ENCODE measurements around the gene ZFYVE19. TPM values are rescaled to one million over a fixed set of nuclear protein-coding genes. Genes with fewer than 3 reads are reported as not detected.

ZFYVE19 gene
- total and polyA plus RNA-seq, 2 of the 13 experiments (the other 11 are each of a cell fraction or from before 2014, with no cell fraction given), result 23.3 to 44.0 TPM

- TF ChIP-seq ZNF101 (CRISPR knock-in tag; IDR thresholded peaks at IDR 0.05; ENCODE audit: borderline replicate concordance, low read depth), result no peak
- no peak for TF ChIP-seq DMAP1 (CRISPR knock-in tag; IDR thresholded peaks at IDR 0.05)
- TF ChIP-seq ZNF496 (CRISPR knock-in tag; IDR thresholded peaks at IDR 0.05; ENCODE audit: insufficient replicate concordance), result no peak
- TF ChIP-seq MATR3 (CRISPR knock-in tag; IDR thresholded peaks at IDR 0.05), result no peak
- TF ChIP-seq ZNF570 (CRISPR knock-in tag; IDR thresholded peaks at IDR 0.05; ENCODE audit: borderline replicate concordance), result no peak
- no peak for TF ChIP-seq ZNF44 (CRISPR knock-in tag; IDR thresholded peaks at IDR 0.05)
- TF ChIP-seq ZBTB10 (CRISPR knock-in tag; IDR thresholded peaks at IDR 0.05; ENCODE audit: borderline replicate concordance), result no peak
- no peak for TF ChIP-seq NCOA1 (CRISPR knock-in tag; IDR thresholded peaks at IDR 0.05)
- TF ChIP-seq EEA1 (CRISPR knock-in tag; IDR thresholded peaks at IDR 0.05; ENCODE audit: borderline replicate concordance), result no peak
- no peak for TF ChIP-seq NFE2L1 (CRISPR knock-in tag; IDR thresholded peaks at IDR 0.05; ENCODE audit: borderline replicate concordance)
- no peak for TF ChIP-seq KDM5B (CRISPR knock-in tag; IDR thresholded peaks at IDR 0.05; ENCODE audit: borderline replicate concordance)
- no peak for TF ChIP-seq ZFP82 (CRISPR knock-in tag; IDR thresholded peaks at IDR 0.05; ENCODE audit: borderline replicate concordance)
- TF ChIP-seq ZBTB1 (CRISPR knock-in tag; IDR thresholded peaks at IDR 0.05; ENCODE audit: borderline replicate concordance), result no peak
- TF ChIP-seq PREB (CRISPR knock-in tag; IDR thresholded peaks at IDR 0.05), result no peak
- TF ChIP-seq ZNF639 (CRISPR knock-in tag; conservative IDR thresholded peaks at IDR 0.05), result no peak
- no peak for TF ChIP-seq HOXA7 (CRISPR knock-in tag; IDR thresholded peaks at IDR 0.05)
- TF ChIP-seq ZNF251 (CRISPR knock-in tag; IDR thresholded peaks at IDR 0.05), result no peak
- no peak for TF ChIP-seq SRF (IDR thresholded peaks at IDR 0.05; ENCODE audit: low read depth, low read length)
- TF ChIP-seq ZKSCAN8 (CRISPR knock-in tag; IDR thresholded peaks at IDR 0.05; ENCODE audit: borderline replicate concordance), result no peak
- no peak for TF ChIP-seq ZNF296 (CRISPR knock-in tag; conservative IDR thresholded peaks at IDR 0.05)
- TF ChIP-seq MZF1 (CRISPR knock-in tag; IDR thresholded peaks at IDR 0.05; ENCODE audit: borderline replicate concordance), result no peak
- TF ChIP-seq ZSCAN22 (CRISPR knock-in tag; IDR thresholded peaks at IDR 0.05), result no peak
- no peak for TF ChIP-seq KLF12 (CRISPR knock-in tag; IDR thresholded peaks at IDR 0.05; ENCODE audit: borderline replicate concordance)
- no peak for TF ChIP-seq CERS6 (CRISPR knock-in tag; IDR thresholded peaks at IDR 0.05)
These were observed 38.8 kb downstream of the ZFYVE19 start (continued) for GRCh38 chr15:40845511-40846284.

All from HepG2 (cell line).